Ovary (tissue), 9 donors: ENCODE measurements around the gene MATK. TPM values are rescaled to one million over a fixed set of nuclear protein-coding genes. Genes with fewer than 3 reads are reported as not detected.

Source experiments
- DNase-seq, 5 donors: peaks; one replicate each; pipeline ENCODE4 v3.0.0-alpha.2; 2019 to 2020
- H3K27ac ChIP-seq, 2 donors: fragments of 200-600 bp; one replicate each; pipeline versions ENCODE4 v1.5.1 to v1.8.0; 2019 to 2022
- H3K27me3 ChIP-seq: fragments of 200-600 bp; one replicate; pipeline ENCODE4 v1.8.0; 2022
- H3K36me3 ChIP-seq: fragments of 200-600 bp; sonication (generic); one replicate; pipeline ENCODE4 v1.5.1; 2019
- H3K4me1 ChIP-seq: one replicate; pipeline ENCODE4 v1.8.1; 2013; ENCODE audit warnings: mild to moderate bottlenecking, moderate library complexity; ENCODE audit not compliant: insufficient read depth
- H3K4me3 ChIP-seq: fragments of 200-600 bp; sonication (generic); one replicate; pipeline ENCODE4 v1.5.1; 2017
- H3K9me3 ChIP-seq, 2 donors: fragments of 200-600 bp in 1 of 2; sonication (generic) in 1 of 2; one replicate each; pipeline versions ENCODE4 v1.5.1 to v1.8.1; 2013 to 2019; ENCODE audit warnings: mild to moderate bottlenecking in 1 of 2, moderate library complexity in 1 of 2
- CTCF ChIP-seq, 3 donors: fragments of 450-650 bp in 2 of 3; fragments of 200-600 bp in 1 of 3; IDR thresholded peaks; one replicate each; pipeline versions ENCODE4 v1.5.1 to v1.8.0; 2016 to 2022; ENCODE audit warnings: antibody characterized with exemption in 3 of 3, mild to moderate bottlenecking in 1 of 3
- EP300 ChIP-seq: sonication (generic); formaldehyde crosslinking; IDR thresholded peaks from one replicate; pipeline ENCODE4 v1.6.1; 2017; ENCODE audit warnings: antibody characterized with exemption
- POLR2A ChIP-seq: fragments of 450-650 bp; IDR thresholded peaks from one replicate; pipeline ENCODE4 v1.6.1; 2017; ENCODE audit warnings: antibody characterized with exemption, mild to moderate bottlenecking, moderate library complexity
- WGBS, 3 donors: extraction: QIAGEN DNeasy Blood & Tissue Kit in 1 of 3; methylation state at CpG; one replicate each; pipeline versions ENCODE4 v1.1.5 to v1.1.7; 2013 to 2017; 5-methylcytosine and 5-hydroxymethylcytosine counted together
- intact Hi-C, 4 donors: fragments of 100-400 bp; cut with DNase I; formaldehyde crosslinking; loops; one replicate each; pipeline versions ENCODE4 v1.11.0 to v1.15.1; 2022 to 2023
- polyA plus RNA-seq, 2 donors: library from polyadenylated mRNA; stranded (reverse); fragments of 200-250 nt in 1 of 2; fragments of 350-450 nt in 1 of 2; fragmentation: Illumina TruSeq in 1 of 2; extraction: RNeasy Lipid Tissue Mini Kit (QIAGEN cat#74804) in 1 of 2; gene quantifications; one replicate each; pipeline ENCODE4 v1.2.3, GENCODE V29; 2013 to 2014
- total RNA-seq, 7 donors: library from RNA; depleted of rRNA in 2 of 7; stranded (reverse); fragments of >200 nt in 2 of 7; fragmentation: NEBNext Ultra II Directional in 3 of 7; extraction: Animal tissue kit (Norgen Biotek cat#: 25700) in 3 of 7; gene quantifications; one replicate each; pipeline versions ENCODE4 v1.1.0 to v1.2.4, GENCODE V29; 2016 to 2023
- donor health status: DM: no; HTN: no; CAD: no; lungs with moderate emphysema.
- donor health status: DM: no; HTN: no; CAD: no.
- donor health status: Bipolar disorder and iron deficiency.
- donor health status: DM: yes; HTN: yes; CAD: no.
- donor health status: DM: no; HTN: no; CAD: no.
- donor health status: DM: yes; HTN: yes; CAD: no.

MATK gene
- total and polyA plus RNA-seq, 9 donors: 0.25 to 1.4 (median 0.72) TPM

DNA sequence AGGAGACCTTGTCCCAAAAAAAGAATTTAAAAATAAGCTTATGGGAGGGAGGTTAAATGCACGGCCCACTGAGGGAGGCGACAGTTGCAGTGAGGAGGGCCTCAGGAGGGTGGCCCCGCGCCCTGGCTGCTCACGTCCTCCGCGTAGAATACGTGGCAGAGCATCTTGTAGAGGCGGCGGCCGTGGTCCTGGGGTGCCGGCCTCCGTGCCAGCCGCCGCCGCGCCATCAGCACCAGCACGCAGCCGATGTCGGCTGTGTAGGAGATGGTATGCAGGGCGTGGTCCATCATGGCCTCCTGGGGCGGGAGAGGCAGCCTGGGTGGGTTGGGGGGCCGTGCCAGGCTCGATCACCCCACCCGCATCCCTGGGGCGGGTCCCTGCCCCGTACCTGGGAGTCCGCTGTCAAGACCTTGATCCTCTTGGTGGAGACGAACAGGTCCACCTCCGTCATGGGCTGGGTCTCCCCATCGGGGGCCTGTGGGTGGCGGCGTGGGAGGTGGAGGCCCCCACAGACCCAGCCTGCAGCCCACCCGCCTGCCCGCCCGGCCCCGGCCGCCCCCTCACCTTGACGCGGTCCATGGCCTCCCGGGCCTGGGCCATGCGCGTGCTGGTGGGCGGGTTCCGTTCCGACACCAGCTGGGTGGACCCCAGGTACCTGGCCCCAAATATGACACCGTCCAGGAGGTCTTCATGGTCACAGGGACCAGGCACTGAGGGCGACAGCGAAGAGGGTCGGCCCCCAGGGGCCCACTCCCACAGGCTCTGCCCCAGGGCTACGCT is 32.4 kb downstream of the MATK start:
- Histone ChIP-seq H3K9me3 (no peaks in the 10 kb centered on the region), H3K4me3 (no peak overlapping the region), H3K4me1 (no peaks in the 10 kb centered on the region), H3K27me3 (no peaks in the 10 kb centered on the region), H3K36me3 (no peaks in the 10 kb centered on the region), H3K27ac (no peak overlapping the region)
- 92 to 95% (median 94%) methylated on average over 31 to 51 of the region's 51 CpGs for WGBS, 3 donors
- DNase-seq: no peak
- intact Hi-C loops: no loop called here
- TF ChIP-seq CTCF (IDR thresholded peaks at IDR 0.05) (no peak), EP300 (no peak), POLR2A (no peak)

- no peaks in the 10 kb centered on the region for H3K36me3 ChIP-seq
- 80 to 87% (median 81%) methylated on average over 19 to 25 of the region's 25 CpGs for WGBS, 3 donors
- H3K27ac ChIP-seq: no peak overlapping the region
- intact Hi-C loops: no loop called here
- no peak overlapping the region for H3K4me3 ChIP-seq
- no peak for TF ChIP-seq CTCF (IDR thresholded peaks at IDR 0.05)
- no peak for TF ChIP-seq EP300
- TF ChIP-seq POLR2A: no peak
- H3K4me1 ChIP-seq: no peaks in the 10 kb centered on the region
- no peaks in the 10 kb centered on the region for H3K9me3 ChIP-seq
- H3K27me3 ChIP-seq: no peaks in the 10 kb centered on the region
- DNase-seq: no peak
These were observed 33.7 kb downstream of the MATK start for GRCh38 chr19:3752492-3752891.

GRCh38 chr19:3751236-3751635 is 34.9 kb downstream of the MATK start:
- Histone ChIP-seq H3K27me3 (no peaks in the 10 kb centered on the region), H3K4me3 (no peak overlapping the region), H3K4me1 (no peaks in the 10 kb centered on the region), H3K27ac (no peak overlapping the region), H3K36me3 (no peaks in the 10 kb centered on the region), H3K9me3 (no peaks in the 10 kb centered on the region)
- 89 to 91% (median 90%) methylated on average over 30 of the region's 30 CpGs for WGBS, 3 donors
- no peak for TF ChIP-seq CTCF (IDR thresholded peaks at IDR 0.05)
- TF ChIP-seq EP300: no peak
- no peak for TF ChIP-seq POLR2A
- DNase-seq: no peak
- intact Hi-C loops: no loop called here

DNA sequence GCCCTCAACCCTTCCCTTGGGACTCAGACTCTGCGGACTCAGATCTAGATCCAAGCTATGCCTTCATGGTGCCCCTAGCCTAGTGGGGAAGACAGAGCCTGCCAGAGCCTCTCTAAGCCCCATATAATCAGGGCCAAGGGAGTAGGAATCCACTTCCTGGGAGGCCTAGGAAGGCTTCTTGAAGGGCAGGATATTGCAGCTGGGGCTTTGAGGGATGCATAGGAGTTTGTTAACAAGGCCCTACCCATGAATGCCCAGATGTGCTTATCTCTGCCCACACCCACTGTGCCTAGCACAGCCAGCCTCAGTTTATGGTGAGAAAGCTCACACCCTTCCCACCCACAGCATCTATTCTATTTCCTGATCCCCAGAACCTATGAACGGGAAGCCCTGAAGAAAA is 36.0 kb downstream of the MATK start:
- Histone ChIP-seq H3K4me3 (no peak overlapping the region), H3K27me3 (no peaks in the 10 kb centered on the region), H3K27ac (no peak overlapping the region), H3K9me3 (no peaks in the 10 kb centered on the region), H3K36me3 (no peaks in the 10 kb centered on the region), H3K4me1 (no peaks in the 10 kb centered on the region)
- no peak for DNase-seq
- TF ChIP-seq POLR2A (no peak), CTCF (IDR thresholded peaks at IDR 0.05) (no peak), EP300 (no peak)
- WGBS, 3 donors: 94 to 100% (median 99%) methylated on average over 2 of the region's 2 CpGs
- intact Hi-C loops: no loop called here
